ENCODE data around the gene PGRMC1. TPM values are rescaled to one million over a fixed set of nuclear protein-coding genes. Genes with fewer than 3 reads are reported as not detected.
"Not testable (repeated sequence)": the region's sequence is repeated elsewhere in the genome, so short reads cannot be mapped to it uniquely, and the experiment has no call there.

Gene PGRMC1
- total RNA-seq, 1 donor from 2014 or later: 16.5 TPM

DNA sequence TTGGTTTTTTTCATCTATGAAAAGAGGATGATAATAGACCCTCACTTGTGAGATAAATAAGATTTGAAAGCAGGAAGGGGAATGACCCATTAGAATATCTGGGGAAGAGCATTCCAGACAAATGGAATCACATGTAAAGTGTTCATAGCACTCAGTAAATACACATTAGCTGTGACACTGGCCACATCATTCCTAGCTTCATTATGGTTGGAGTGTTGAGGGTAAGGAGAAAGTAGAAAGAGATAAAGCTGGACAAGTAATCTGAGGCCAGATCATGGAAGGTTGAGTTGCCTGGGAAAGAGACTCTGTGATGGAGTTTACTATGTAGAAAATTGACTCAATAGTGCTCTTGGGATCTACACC is 6.9 kb upstream of the PGRMC1 start:
- DNase-seq (no peak), ATAC-seq (no peak)
- intact Hi-C loops (cut with micrococcal nuclease): no loop called here

DNA sequence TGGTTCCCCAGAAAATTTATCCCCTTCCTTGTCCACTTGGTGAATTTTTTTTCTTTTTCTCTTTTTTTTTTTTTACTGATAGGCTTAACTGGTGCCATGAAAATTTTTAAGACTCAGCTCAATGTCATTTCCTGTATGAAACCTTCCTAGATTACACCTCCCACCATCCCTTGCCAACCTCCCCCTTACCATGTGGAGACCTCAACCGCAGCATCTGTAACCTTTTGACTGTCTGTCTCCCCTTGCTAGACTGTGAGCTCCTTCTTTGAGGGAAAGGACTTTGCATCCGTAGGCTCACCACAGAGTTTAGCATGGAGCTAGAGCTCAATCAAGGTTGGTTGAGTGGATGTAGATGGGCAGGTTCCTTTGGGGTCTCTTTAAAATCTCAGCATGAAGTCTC is 5.2 kb upstream of the PGRMC1 start:
- DNase-seq (no peak), ATAC-seq (no peak)
- intact Hi-C loops (cut with micrococcal nuclease): no loop called here

DNA sequence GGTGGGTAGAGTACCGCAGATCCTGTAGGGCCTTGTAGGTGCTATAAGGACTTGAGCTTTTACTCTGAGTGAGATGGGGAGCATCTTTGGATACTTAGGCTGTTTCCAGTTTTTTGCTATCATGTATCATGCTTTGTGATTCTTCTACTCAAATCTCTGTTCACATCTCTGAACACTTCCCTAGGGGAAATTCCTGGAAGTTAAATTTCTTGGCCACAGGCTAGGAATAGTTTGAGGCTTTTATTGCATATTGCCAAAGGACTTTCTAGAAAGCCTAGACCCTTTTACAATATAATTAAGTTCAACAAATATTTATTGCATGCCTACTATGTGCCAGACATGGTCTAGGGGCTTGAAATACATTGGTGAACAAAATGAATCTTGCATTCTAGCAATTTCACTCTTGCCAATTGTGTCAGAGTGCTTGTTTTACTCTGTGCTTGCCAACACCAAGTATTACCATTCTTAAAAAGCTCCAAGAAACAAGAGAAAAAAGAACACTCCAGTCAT is 4.1 kb upstream of the PGRMC1 start:
- intact Hi-C loops (cut with micrococcal nuclease): no loop called here
- ATAC-seq: no peak
- no peak for DNase-seq

DNA sequence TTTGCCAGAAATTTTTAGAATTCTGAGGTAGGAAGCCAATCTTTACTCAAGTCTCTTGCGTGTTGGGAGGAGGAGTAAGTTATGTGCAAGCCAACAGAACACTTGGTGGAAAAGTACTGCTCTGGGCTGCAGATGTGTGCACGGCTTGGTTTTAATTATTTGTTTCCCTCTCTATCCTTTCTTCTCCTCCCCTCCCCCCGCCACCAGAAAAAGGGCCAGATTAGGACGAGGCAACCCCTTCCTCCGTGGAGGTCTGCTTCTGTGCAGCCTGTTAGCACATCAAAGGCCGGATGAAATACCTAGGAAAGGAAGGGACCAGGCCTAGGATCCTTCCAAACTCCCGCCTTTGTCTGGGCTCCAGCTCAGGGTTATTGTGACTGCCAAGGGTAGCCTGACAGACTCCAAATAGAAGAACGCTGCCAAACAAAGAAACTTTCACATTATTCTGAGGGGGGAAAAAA is 1.0 kb upstream of the PGRMC1 start:
- intact Hi-C loops (cut with micrococcal nuclease): no loop called here
- DNase-seq (no peak), ATAC-seq (peak; percentile 47)

DNA sequence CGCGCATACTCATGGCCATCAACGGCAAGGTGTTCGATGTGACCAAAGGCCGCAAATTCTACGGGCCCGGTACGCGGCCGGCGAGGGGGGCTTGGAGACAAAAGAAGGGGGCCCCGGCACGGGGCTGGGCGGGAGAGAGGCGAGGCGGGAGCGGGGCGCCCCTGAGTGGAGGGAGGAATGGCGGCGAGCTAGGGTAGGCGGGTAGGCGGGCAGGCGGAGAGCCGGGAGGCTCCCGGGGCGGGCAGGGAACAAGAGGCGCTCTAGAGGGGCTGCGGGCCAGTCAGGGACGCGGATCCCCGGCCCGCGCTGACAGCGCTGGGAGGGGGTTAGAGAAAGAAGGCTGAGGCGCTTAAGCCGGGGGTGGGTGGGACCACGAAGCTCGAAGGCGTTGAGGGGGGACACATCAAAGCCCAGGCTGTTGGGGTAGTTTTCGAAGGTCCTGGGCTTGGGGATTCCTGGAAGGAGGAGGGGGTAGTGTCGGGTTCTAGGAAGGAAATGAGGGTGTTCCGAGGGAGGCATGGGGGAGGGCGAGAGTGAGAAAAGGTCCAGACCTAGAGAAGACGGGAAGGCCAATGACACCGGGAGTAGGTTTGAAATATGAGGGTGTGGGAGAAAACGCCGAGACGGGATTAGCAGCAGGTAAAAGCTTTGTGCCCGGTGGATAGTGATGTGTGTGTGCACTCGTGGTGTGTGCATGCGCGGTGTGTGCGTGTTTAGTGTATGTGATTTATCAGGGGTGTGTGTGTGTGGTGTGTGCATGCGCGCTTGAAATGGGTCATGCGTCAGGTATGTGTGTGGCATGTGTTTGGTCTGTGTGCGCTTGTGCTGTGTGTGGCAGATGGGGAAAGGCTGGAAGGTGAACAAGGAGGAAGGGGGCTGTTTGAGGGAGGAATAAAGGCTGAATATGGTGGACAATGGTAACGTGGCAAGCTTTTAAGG is 807 bp downstream of the PGRMC1 start:
- DNase-seq (peak; percentile 41), ATAC-seq (peak; percentile 61)
- intact Hi-C loops (cut with micrococcal nuclease): no loop called here

DNA sequence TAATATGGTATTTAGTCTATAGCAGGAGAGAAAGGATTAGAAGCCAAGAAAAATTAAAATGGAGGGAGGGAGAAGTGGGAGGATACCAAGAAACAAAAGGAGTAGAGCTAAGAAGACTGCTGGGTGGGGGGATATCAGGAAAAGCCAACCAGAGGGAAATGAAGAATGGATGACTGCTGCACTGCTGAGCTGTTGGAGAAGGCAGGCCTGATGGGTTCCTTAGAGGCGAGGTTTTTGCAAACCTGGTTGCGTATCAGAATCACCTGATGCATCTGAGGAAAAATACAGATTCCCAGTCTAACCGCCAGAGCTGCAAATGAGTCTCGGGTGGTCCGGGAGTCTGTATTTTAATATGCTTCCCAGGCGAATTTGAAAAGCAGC is 1.5 kb downstream of the PGRMC1 start:
- ATAC-seq (no peak), DNase-seq (no peak)
- intact Hi-C loops (cut with micrococcal nuclease): no loop called here

DNA sequence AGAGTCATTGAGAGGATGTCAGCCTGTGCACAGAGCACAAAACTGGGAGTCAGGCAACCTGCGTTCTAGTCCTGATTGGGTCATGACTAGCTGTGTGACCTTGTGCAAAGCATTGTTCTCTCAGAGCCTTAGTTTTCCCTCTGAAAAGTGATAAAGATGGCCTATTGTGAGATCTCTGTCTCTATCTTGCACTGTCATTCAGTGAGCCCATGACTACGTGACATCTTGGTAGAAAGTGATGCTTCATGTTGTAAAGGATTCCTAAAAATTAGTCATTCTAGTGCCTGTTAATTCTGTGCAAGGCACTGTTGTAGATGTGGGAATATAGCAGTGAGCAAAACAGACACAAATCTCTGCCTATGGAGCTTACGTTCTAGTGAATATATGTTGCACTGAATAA is 2.5 kb downstream of the PGRMC1 start:
- intact Hi-C loops (cut with micrococcal nuclease): no loop called here
- DNase-seq (no peak), ATAC-seq (no peak)

DNA sequence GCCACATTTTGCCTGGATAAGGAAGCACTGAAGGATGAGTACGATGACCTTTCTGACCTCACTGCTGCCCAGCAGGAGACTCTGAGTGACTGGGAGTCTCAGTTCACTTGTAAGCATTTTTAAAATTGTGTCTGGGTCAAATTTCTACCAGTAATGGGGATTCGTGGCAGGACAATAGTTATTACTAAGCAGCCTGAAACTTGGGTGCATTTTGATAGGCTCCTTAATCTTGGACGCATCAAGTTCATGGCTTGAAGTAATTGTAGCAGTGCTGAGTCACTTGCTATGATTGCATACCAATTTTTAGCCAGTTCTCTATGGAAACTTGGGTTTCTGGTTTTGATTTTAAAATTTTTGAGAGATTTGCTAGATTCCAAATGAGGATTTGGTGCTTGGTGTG is 4.3 kb downstream of the PGRMC1 start:
- intact Hi-C loops (cut with micrococcal nuclease): no loop called here

DNA sequence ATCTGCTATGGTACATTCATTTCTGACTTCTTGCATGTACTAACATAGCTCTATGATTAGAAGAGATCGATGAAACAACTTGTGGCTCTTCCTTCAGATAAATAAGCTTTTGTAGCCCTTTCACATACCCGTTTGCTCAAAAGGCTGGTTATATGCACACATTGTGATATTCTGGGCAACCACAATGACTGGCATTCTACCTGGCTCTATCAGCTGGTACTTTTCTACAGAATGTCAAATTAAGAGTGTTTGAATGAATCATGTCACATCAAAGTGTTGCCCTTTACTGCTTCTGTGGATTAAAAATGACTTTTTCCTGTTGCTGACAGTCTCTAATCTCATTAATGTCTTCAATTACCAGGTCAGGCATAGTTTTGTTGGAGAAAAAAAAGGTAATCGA is 11.6 kb downstream of the PGRMC1 start:
- intact Hi-C loops (cut with micrococcal nuclease): no loop called here
- DNase-seq (no peak), ATAC-seq (no peak)

More for the DNA sequence above, 4.3 kb downstream of the PGRMC1 start:
- no peak for ATAC-seq
- DNase-seq: no peak

DNA sequence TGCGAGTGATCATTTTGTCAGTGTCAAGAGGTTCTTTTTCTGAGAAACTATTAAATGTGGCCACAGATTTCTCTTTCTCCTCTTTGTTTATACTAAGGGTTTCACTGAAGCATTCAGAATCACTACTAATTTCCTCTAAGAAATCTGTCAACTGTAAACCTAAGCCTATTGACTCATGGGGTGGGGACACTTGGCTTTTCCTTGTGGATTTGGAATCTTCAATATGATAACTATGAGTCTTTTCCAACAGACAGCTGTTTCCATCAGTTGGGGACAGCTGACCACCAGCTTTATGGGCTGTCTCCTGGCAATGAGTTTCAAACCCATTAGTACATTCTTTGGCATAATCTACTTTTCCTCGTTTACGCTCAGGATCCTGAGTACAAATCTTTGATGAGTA is 13.8 kb downstream of the PGRMC1 start:
- intact Hi-C loops (cut with micrococcal nuclease): no loop called here
- ATAC-seq (no peak), DNase-seq (no peak)

DNA sequence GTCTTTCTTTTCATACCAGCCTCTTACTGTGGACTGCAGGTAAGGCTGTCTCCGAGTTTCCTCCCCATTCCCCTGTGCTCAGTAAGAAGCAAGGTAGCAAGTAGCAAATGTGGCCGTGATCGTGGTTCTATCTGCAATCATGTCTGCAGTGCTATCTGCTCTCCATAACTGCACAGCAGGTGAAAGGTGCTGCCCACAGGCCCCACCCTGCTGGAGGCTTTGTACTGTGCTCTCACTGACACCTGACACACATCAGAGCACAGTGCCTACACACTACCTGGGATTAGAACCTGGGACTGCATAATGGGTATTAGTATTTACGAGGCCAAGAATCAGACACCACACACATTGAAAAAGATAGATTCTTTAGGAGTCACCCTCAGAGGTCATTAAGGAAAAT is 15.3 kb downstream of the PGRMC1 start:
- intact Hi-C loops (cut with micrococcal nuclease): no loop called here
- DNase-seq (no peak), ATAC-seq (no peak)

DNA sequence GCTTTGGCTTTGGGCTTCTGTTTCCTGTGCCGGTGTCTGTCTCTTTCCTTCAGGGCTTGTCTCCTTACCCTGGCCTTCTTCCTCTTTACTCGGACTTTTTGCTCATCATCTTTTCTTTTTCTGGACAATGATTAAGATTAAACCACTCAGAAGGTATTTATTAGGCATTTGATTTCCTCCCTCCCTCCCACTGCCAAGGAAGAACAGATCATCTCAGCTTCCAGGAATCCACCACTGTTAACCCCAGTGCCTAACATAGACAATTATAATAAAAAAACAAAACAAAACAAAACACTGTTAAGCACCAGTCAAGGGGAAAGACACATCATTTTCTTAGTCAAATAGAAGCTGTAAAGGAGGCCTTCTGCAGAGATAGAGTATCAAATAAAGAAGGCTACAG is 16.6 kb downstream of the PGRMC1 start:
- DNase-seq (no peak), ATAC-seq (no peak)
- intact Hi-C loops (cut with micrococcal nuclease): no loop called here

DNA sequence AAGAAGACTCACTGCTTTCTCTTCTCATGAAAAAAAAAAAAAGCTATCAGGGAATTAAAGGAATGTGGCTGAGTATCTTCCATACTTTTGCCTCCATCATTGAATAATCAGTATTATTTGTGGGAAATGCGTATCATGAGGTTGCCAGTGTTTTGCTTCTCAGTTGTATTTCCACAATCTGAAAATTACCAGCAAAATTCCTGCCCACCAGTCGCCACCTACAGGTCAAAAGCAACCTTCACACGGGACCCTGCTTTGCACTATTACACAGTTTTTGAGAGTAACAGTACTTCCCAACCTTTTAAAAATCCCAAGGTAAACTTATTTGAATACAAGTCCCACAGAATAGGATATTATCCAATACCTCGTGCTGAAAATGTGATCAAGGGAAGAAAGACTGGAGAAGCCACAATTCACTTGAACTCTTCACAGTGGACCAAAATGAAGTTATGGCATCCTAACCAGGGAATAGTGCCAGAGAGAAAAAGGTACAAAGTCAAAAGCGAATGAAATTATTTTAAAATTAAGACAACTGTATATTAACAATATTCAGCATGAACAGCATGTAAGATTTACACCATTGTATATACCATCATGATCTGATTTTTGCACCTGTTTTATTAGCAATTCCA is 30.4 kb downstream of the PGRMC1 start:
- intact Hi-C loops (cut with micrococcal nuclease): no loop called here
- ATAC-seq (no peak), DNase-seq (no peak)

DNA sequence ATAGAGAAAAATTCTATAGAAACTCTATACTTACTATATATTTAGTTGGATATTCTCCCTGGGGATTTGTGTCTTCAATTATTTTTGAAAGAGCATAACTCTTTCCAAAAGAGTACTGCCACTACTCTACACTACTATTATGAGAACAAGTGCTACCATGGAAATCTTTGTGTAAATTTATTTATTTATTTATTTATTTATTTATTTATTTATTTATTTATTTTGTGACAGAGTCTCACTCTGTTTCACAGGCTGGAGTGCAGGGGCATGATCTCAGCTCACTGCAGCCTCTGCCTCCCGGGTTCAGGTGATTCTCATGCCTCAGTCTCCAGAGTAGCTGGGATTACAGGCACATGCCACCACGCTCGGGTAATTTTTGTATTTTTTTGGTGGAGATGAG is 31.0 kb downstream of the PGRMC1 start:
- DNase-seq; intact Hi-C loops (cut with micrococcal nuclease); ATAC-seq: not testable (repeated sequence)

DNA sequence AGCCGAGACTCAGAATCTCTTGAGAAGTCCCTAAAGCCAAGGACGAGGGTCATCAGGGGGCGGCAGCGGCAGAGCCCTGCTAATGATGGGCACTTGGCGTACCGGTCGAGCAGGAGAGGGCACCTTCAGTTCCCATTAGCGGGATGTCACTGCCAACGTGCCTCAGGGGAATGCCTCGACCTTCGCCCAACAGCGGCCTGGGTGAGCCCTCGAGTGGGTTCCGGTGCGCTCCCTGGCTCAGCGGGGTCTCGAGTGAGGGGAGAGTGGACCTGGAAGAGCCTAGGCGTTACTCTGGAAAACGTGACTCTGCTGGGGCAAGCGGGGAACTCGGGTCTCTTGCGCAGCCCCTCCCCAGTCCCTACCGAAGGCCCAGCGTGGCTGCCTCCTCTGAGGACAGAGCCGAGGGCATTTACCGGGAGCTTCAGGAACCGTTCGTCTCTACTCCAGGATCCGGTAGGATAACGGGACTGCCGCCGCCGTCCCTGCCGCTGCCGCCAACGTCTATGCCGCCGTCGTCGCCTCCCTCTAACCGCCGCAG is 36.9 kb downstream of the PGRMC1 start:
- no peak for DNase-seq
- intact Hi-C loops (cut with micrococcal nuclease): no loop called here
- no peak for ATAC-seq

DNA sequence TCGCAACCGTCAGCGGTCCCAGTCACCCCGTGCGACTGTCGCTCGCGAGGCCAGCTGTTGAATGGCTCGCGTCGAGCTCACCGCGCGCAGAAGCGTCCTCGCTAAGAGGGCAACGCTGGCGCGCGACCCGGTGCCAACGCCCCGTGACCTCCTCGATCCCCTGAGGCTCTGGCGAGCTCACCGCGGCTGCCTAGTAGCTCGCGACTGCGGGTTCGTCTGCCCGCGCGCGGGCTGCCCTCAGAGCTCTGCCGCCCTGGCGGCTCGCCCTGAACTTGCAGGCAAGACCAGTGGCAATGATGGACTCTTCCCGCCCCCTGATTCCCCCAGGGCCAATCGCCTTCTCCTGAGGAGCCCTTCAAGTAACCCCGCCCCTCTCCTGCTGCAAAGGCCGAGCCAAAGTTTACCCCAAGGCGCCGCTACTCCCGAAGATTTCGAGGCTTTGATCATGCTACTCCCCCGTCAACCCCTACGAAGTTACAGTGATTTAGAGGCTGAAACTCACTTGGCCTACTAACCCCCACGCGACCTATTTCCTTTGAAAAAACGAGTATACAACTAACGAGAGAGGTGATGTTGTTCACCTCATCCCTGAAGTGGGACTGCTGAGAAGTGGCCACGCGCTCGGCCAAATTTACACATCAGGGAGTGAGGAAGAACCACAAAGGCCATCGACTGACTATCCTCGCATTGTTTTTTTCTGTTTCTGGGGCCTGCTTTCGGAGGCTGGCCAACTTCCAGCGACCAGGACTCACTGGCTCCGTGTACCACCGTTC is 37.5 kb downstream of the PGRMC1 start:
- ATAC-seq (peak; percentile 78), DNase-seq (peak; percentile 62)
- intact Hi-C loops (cut with micrococcal nuclease): no loop called here

DNA sequence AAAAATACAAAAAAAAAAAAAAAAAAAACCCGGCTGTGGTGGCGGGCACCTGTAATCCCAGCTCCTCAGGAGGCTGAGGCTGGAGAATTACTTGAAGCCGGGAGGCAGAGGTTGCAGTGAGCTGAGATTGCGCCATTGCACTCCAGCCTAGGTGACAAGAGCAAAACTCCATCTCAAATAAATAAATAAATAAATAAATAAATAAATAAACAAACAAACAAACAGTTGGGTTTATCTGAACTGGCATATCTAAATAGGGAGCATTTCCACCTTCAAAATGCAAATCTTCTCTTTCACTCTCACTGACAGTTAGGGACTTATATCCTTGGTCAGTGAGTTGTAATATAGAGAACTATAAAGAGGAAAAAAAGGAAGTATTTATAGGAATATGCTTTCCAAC is 46.3 kb downstream of the PGRMC1 start:
- intact Hi-C loops (cut with micrococcal nuclease); ATAC-seq; DNase-seq: not testable (repeated sequence)

DNA sequence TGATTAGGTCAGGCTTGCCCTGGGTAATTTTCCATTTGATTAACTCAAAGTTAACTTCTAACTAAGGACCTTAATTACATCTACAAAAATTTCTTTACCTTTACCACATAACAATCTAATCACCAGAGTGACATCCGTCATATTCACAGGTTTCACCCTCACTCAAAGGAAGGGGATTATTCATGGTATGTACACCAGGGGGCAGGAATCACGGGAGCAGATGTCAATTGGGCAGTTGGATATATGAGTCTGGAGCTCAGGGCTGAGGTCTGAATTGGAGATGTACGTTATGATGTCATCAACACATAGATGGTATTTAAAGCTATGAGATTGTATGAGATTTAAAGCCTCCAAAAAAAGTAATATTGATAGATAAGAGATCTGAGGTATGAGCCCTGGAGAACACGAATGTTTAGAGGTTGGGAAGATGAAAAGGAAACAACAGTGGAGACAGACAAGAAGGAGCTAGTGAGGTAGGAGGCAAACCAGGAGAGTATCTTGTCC is 52.9 kb downstream of the PGRMC1 start:
- ATAC-seq: no peak
- DNase-seq: no peak
- intact Hi-C loops (cut with micrococcal nuclease): no loop called here

DNA sequence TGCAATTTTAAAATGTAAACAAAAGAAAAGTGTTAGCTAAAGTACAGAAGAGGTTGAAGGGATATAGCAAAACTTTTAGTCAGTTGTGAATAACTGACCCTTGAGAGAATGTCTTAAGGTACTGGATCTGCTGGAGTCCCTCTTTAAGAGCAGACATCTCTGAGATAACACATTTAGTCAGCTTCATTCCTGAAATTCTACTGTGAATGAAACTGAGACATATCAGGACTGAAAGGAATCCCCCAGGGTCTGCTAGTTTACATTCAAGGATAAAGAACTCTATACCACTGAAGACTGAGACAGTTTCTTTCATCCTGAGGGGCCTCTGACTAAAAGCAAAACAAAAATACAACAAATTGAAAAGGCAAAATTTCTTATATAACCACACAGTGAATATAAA is 54.4 kb downstream of the PGRMC1 start:
- intact Hi-C loops (cut with micrococcal nuclease): no loop called here

More for the DNA sequence above, 54.4 kb downstream of the PGRMC1 start:
- ATAC-seq (no peak), DNase-seq (no peak)
